CD4-positive, alpha-beta T cell treated with Interleukin-6 for 4 hours (primary cell): ENCODE data around the gene ATXN7L1.
A peak's percentile ranks its signal among the peaks of the same experiment; 100 is the strongest.

Source experiments
- DNase-seq: peaks from one replicate; pipeline ENCODE4 v3.0.0-alpha.2; 2020; ENCODE audit warnings: mixed read lengths

Gene ATXN7L1

DNA sequence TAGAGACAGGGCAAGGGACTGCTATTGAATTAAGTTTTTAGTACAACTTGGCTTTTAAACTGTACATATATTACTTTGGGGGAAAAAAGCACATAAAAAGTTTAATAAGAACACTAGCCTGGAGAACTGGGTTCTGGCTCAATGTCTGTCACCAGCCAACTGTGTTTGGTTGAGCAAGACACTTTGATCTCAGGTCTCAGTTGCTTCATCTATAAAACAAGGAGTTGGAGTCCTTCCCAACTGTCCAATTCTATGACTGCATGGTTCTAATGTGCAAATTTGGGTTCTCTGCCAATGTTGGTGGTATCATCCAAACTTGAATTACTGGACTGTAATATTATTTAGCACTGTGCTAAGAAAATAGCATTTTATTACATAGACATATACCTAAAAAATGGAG lies 50.3 kb downstream of the ATXN7L1 start:
- DNase-seq, result no peak

DNA sequence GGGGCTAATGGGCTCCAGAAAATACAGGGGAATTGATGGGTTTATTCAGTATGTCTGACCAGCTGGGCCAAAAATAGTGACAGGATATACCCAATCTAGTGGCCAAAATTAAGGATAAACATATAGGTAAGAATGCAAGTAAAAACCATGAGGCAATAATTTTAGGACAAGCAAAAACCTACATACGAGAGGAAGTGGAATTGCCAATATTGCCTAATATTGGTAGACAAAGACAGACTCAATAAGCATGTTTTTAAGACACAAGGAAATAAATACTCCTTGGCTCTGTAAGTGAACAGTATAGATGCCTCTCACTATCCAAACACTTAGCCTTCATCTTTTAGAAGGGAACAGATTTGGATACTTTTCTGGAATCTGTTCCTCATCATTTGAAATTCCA lies 51.0 kb downstream of the ATXN7L1 start:
- DNase-seq, result no peak

DNA sequence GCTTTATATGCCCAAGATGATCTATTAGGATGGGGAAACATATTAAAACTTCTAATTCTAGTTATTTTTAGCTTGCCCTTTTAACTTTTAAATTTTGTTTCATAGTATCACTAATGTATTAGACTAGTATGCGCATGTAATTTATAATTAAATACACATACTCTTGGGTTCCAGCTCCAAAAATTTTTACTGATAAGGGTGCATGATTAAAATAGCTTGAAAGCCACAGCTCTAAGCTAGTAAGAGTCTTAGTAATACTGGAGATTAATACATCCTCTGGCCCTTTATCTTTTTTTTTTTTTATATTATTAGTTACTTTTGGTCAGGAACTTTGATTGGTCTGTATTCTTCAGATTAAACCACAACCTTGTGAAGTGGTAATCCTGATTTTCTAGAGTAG lies 53.6 kb downstream of the ATXN7L1 start:
- DNase-seq, result no peak

DNA sequence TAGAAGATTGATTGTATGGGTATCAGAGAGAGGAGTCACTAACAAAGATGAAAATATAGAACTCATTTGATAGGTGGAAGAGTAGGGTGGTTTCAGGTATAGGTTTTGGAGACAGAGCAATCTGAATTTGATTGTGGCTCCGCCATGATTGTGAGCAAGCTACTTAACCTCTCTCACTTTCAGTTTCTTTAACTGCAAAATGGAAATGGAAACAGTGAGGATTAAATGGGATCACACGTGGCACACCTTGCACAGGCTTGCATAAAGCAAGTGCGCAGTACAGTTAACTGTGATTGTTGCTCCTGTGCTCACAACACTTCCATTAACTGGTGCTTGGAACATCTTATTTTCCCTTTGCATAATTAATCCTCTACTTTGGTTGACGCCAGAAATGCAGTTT lies 54.9 kb downstream of the ATXN7L1 start:
- DNase-seq, result no peak

DNA sequence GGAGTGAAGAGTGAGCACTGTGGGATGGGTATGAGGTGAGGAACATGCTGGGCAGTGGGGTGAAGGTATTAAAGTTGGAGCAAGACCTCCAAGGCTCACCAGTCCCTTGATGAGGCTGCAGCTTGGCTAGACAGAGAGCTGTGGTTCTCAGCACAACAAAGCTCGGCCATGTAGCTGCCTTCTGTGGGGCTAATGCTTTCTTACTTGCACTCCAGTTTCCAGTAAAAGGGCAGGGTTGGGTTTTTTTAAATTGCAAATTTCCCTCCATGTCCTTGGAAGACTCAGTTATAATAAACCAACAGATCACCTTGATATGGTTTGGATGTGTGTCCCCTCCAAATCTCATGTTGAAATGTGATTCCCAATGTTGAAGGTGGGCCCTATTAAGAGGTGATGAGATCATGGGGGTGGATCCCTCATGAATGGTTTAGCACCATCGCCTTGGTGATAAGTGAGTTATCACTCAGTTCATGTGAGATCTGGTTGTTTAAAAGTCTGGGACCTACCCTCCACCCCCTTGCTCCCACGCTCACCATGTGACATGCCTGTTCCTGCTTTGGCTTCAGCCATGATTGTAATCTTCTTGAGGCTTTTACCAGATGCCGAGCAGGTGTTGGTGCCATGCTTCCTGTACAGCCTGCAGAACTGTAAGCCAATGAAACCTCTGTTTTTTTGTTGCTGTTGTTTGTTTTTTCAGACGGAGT lies 55.9 kb downstream of the ATXN7L1 start:
- DNase-seq, result no peak

DNA sequence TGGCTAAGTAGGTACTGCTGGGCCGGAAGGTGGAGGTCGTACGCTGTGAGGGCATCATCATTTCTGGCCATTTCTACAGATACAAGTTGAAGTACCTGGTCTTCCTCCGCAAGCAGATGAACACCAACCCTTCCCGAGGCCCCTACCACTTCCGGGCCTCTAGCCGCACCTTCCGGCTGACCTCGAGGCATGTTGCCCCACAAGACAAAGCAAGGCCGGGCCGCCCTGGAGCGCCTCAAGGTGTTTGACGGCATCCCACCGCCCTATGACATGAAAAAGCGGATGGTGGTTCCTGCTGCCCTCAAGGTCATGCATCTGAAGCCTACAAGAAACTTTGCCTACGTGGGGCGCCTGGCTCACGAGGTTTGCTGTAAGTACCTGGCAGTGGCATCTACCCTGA lies 56.8 kb downstream of the ATXN7L1 start:
- no peak for DNase-seq

DNA sequence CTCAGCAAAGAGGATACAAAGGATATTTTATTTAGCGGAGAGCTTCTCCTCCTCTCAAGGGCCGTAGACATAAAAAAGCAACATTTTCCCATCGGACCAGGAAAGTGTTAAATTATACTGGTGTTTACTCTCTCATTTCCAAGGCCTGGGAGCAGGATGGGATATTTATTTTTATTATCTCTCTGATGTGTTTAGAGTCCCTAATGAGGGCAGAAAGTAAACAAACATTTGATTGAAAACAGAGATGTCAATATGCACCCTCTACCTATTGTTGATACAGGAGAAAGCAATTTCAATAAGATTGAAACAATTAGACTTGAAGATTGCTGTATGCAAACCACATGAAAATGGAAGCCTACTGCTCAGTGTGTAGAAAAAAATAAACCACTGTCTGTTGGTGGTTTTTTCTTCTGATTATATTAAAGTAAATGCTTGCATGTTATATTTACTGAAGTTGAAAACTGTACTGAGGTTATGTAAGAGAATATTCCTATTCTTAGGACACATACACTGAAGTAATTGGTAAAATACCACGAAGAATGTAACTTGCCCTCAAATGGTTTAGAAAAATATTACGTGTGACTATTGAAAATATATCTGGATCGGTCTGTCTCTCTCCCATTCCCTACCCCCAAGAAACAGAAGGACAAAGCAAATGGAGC lies 59.3 kb downstream of the ATXN7L1 start:
- DNase-seq, result no peak

DNA sequence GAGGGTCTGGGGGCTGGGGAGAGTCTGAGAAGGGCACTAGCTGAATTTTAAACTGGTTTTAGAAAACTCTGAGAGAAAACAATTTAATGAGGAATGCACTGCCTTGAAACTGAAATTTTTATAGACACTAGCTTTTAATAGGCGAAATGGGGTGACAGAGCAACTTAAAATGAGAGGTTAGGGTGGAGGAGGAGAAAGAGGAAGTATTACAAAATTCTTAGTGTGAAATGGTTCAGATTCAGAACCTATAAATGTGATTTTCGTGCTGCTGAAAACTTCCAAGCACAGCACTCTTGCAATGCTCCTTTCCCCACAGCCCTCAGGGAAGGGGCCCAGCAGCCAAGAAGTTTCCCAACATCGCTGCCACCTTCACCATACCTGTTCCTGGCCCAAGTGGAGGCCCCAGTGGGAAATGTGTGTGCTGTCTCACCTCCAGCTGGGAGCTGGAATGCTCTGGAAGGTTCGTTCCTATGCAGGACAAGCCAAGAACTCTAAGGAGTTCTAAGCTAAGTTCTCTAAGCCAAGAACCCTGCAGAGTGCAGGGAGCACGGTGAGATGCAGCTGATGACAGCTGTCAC lies 60.0 kb downstream of the ATXN7L1 start:
- no peak for DNase-seq

DNA sequence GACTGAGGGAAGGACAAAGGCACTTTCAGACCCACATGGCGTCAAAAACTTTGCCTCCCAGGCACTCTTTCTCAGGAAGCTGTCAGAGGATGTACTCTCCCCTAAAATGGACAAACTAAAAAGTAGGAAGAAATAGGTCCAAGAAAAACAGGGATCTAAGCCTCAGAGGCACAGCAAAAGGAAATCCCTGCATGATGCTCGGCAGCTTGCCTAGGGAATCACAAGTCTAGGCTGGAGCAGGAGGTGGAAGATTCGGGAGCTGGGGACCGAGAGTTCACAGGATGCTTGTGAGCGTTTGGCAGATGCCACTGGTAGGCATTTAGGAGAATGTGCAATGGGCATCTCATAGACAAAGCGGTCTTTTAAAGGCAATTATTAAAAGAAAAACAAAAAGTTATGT lies 60.8 kb downstream of the ATXN7L1 start:
- no peak for DNase-seq

DNA sequence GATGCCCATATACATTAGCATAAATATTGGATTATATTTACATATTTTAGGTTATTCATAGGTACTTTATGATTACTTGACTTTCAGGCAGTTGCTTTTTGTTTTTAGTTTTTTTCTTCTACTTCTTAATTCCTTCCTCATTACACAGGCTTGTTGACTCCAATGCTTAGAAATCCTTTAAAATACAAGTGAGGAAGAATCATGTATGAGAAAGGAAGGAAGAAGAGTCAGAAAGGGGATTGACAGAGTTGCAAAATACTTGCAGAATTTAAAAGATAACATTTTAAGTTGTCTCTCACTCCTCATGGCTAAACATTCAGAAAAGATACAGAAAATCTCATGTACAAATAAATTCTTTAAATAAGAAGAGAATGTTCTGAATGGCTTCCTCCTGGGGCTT lies 61.9 kb downstream of the ATXN7L1 start:
- no peak for DNase-seq

DNA sequence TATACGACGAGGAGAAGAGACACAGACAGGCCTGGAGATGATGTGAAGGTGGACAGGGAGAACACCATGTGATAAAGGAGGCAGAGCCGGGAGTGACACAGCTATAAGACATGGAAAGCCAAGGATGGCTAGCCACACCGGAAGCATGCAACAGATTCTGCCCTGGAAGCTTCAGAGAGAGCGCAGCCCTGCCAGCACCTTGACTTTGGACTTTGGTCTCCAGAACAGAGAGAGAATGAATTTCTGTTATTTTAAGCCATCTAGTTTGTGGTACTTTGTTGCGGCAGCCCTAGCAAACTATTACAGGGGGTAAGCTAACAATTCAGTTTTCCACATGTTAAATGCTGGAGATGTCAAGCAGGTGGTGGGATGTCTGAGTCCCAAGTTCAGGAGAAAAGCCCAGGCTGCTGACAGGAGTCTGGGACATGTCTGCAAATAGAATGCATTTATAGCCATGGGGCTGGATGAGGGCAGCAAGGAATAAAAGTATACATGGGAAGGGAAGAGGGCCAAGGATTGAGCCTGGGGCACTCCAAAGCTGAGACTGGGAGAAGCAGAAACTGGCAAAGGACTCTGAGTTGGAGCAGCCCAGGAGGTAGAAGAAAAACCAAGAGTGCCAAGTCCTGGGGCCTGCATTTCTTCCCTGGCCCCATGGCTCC lies 65.1 kb downstream of the ATXN7L1 start:
- DNase-seq, result no peak

DNA sequence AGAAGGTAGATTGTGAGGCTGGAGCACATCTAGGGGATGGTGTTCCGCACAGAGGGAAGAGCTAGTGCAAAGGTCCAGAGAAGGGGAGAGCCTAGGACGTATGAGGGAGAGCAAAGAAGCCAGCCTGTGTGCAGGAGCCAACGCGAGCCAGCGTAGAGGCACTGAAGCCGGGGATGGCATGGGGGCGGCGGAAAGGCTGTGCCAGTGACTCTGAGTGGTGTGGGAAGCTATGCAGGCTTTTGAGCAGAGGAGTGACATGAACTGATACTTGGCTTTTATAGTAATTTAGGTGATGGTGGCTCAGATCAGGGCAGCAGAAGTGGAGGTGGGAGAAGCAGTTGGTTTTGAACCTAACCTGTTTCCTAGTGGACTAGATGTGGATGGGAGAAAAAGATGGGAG lies 65.8 kb downstream of the ATXN7L1 start:
- no peak for DNase-seq

DNA sequence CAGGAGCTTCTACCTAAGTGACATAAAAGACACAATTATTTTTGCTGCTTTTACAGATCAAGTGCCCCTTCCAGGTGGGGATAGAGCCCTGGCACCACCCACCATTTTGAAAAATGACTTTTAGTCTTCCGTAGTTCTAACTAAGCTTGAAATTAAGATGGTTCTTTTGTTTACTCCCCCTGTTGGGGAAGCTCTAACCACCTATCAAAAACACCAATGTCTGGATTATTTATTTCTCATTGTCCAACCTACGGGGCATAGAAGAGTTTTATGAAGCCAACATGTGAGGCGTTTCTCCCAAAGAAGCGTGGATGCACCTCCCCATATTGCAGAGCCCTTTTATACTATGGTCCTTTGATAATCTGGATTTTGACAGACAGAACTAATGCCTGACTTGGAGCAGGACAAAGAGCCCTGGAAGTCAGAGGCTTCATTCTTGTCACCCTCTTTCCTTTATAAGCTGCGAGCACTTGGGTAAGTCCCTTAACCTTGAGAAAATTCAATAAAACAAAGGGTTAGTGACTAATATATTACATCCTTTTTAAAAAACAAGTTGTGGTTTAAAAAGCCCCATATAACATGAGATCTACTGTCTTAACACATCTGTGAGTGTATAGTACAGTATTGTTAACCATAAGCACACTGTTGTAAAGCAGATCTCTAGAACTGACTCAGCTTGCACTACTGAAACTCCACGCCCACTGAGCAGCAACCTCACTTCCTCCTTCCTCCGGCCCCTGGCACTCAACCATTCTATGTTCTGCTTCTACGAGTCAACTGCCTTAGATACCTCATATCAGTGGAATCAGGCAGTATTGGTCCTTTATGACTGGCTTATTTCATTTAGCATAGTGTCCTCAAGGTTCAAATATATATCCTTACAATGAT lies 67.5 kb downstream of the ATXN7L1 start:
- peak; percentile 79 for DNase-seq

DNA sequence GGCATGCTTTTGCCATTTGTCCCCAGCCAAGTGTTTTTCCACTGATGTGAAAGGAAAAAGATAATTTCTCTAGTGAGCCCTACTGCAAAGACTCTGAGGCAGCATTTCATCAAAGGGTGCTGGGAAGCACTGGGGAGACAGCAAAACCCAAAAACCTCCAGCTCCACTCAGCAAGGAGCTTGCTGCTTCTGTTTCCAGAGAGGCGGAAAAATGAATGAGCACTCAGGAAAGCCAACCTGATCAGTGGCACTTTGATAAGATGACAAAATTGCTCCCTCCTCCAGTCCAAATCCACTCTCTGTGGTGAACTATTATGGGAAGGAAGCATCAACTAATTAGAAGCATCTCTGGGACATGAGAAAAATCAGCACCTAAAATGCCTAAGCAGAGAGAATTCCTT lies 68.2 kb downstream of the ATXN7L1 start:
- no peak for DNase-seq

DNA sequence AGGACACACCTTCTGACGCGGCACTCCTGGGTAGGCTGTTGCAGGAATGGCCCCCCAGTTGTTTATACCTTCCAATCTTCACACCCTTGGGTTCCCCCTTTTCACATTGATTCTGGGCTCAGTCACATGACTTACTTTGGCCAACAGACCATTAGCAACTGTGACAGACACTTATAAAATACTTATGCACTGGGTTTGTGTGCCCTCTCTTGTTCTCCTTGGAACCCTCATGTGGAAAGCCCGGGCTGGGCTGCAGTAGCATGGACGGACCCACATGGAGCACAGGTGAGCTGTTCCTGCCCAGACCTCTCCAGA lies 69.0 kb downstream of the ATXN7L1 start:
- DNase-seq, result no peak

DNA sequence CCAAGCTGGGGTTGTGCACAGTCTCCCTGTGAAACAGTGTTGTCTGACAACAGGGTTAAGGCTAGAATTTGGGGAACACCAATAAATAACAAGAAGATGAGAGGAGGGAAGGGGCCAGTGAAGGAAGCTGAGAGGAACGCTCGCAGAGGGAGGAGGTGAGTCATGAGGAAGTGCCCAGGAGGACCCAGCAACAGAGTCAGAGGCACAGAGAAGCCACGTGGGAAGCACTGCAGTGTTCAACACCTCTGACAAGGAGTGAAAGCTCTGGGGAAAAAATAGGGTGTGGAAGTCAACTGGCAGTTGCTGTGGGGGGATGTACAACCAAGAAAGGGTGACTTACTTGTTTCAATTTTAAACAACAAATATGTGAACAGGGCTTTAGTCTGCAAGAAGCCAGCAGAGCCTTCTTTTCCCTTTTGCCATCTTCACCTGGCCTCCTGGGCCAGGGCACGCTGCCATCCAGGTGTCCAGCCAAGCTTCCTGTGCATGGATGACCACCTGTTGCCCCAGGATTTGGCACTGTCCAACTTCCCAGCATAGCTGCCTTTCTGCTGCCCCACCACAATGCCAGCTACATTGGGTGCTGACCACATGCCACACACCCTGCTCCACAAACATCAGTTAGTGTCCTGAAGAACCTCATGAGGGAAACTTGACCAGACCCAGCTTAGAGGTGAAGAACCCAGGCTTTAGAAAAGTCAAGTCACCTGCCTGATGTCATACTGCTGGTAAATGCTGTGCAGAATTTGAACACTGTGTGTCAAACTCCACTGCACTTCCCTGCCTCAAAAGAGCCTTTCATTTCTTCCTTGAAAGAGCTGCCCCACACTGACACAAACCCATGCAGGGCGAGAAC lies 69.6 kb downstream of the ATXN7L1 start:
- DNase-seq, result peak; percentile 72

DNA sequence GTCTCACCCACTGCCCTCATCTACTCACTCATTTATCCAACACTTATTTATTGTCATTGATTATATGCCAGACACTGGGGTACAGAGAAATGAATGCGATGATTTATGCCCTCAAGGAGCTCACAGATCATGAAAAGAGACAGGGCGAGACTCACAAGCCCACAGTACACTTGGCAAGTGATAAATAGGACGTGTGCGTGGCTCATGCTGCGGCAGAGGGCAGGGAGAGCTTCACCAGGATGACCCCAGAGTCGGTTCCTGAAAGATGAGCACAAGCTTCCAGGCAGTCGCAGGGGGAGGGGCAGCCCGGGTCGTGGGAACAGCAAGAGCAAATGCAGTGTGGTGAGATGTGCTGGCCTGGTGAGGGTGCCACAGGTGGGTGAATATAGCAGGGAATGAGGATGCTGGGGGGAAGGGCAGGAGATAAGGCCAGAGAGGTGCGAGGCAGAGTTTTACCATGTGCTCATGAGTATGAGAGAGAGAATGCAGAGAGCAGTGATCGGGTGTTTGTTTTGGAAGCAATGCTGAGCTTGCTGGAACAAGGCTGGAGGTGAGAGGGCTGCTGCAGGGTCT lies 70.9 kb downstream of the ATXN7L1 start:
- DNase-seq, result no peak

DNA sequence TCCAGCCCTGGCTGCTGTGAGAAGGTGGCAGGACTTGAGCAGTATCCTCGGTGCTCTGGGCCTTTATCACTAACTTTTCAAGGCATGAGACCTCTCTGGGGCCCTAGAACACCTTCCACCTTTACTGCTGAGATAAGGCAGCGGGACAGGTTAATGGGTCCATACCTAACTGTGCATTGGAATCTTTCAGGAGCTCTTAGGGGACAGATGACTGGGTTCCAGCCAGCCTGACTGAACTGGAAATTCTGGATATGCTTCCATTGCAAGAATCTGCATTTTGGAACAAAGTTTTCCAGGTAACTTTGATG lies 73.0 kb downstream of the ATXN7L1 start:
- no peak for DNase-seq

DNA sequence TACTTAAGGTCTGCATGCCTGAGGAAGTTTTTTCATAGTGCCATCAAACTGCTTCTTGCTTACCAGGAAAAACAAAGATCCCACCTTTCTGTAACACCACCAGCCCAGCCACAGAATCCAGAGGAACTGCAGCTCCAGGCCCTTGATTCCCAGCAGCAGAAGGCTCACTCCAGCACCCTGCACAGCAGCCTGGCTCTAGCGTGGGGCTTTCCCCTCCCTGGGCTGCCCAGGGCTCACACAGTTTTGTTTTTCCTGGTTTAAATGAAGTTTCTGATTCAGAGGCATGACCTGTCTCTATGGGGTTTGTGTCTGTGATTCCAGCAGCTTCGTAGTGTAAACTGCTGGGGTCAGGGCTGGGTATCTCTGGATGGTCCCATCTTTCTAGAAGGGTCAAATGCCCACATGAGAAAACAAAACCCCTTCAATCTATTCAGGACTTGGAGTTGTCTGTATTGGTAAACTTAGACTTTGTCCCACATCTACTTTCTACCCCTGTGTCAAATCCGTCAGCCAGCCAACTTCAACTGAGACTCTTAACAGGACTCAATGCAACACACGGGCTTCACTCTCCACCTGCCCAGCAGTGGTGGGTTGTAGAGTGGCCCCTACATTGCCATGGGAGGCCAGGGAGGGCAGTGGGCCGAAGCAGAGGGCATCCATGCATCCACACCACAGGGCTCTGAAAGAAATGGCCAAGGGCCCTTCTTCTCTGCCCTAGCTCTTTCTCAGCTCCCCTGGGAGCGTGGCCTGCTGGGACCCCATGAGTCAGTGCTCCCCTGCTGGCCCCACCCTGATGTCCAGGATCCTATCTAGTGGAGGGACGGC lies 73.6 kb downstream of the ATXN7L1 start:
- DNase-seq, result no peak

DNA sequence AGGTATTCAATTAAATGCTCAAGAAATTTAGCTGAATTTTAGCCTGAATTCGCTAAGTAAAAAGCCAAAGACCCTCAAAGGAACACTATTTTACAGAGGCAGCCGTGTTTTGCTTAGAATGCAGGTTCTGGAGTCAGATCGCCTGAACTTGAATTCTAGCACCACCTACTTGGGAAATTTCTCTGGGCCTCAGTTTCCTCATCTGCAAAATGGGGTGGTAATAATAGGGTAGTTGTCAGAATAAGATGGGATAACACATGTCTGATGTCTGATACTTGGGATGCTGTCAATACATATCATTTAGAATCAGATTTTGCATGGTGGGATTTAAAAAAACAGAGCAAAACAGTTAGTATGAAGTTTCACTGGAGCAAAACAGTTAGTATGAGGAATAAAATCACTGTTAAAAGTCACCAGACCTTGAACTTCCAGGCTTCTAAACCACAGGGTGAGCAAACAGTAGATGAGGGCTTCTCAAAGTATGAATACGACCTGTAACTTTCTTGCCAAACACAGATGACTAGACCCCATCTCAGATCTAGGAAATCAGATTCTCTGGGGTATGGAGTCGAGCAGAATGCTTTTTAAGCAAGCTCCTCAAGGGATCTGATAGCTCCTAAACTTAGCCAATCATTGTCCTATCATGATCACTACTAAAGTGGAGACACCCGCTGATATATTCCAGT lies 75.4 kb downstream of the ATXN7L1 start:
- DNase-seq, result no peak
